Stimulated activated CD8-positive, alpha-beta memory T cell treated with anti-CD3 and anti-CD28 coated beads, Interleukin-2, amount 100 ng/mL, for 48 hours (primary cell): ENCODE data around the gene NDUFB4.
A peak's percentile ranks its signal among the peaks of the same experiment; 100 is the strongest.

Experiments used
- DNase-seq, 2 donors: peaks; one replicate each; pipeline ENCODE4 v3.0.0-alpha.2; 2020; ENCODE audit warnings: low read depth in 2 of 2

The NDUFB4 gene

GRCh38 chr3:120596116-120596852 is at the start of gene NDUFB4:
NDUFB4 (plus strand) TSS chr3:120596336; CDS start chr3:120596360, 24 bp downstream.
- peak; percentile 88 to 89 for DNase-seq

DNA sequence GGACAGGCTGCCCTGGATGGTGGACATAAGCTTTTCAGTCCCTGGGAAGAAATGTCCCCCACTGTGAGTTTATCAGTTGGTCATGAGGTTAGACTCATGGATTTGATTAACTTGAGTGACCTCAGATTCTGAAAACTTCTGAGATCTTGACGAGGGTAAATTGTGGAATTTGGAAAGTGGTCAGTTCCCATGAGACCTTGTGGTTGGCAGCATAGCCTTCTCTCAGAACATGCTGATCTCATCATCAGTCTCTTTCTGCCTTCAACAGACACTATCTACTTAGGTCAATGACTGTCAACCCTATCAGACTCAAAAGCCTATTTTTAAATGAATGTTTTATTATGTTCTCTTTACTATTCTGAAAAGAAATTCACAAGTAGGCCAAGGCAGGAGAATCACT is 45.6 kb upstream of the NDUFB4 start:
- no peak for DNase-seq

- no peak for DNase-seq
Measured at GRCh38 chr3:120552184-120553172, 43.7 kb upstream of the NDUFB4 start.

GRCh38 chr3:120554812-120555606 is 41.1 kb upstream of the NDUFB4 start:
- no peak for DNase-seq

DNA sequence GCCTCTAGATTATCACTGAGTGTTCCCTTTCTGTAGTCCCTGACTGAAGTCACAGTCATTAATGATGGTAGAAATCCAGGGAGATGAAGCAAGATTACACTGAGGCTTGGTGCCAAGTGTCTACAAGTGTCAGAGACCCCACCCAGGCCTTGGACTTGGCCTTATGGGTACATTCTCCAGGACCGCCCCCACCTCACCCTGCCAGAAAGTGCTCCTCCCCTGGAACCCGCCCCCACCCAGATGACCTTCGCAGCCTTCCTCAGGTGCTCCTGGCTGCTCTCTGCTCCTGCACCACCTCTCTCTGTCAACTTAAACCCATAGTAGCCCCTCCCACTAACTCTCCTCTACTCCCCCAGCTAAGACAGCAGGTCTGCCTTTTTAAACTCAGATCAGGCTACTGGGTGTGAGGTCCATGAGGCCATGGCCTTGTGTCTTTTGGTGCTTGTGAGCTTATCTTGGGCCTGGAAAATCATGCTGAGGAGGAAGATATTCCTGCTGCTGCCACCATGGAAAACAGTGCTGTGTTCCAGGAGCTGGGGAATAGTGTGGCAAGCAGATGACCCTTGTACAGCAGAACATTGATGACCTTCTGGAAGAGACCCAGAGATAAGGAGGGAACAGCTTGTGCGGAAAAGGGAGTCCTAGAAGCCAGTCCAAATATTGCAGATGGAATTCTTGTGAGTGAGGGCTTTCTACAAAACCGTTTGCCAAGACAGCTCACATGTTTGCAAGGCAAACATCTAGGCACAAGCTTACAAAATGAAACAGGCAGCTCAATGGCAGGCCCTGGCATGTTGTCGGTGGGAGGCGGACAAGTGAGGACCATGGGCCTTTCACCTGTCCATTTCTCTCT is 40.3 kb upstream of the NDUFB4 start:
- DNase-seq, result no peak

- DNase-seq, result no peak
Measured at GRCh38 chr3:120557115-120557514, 39.0 kb upstream of the NDUFB4 start.

- DNase-seq, result peak; percentile 75 to 77
Measured at GRCh38 chr3:120558771-120559241, 37.3 kb upstream of the NDUFB4 start.

DNA sequence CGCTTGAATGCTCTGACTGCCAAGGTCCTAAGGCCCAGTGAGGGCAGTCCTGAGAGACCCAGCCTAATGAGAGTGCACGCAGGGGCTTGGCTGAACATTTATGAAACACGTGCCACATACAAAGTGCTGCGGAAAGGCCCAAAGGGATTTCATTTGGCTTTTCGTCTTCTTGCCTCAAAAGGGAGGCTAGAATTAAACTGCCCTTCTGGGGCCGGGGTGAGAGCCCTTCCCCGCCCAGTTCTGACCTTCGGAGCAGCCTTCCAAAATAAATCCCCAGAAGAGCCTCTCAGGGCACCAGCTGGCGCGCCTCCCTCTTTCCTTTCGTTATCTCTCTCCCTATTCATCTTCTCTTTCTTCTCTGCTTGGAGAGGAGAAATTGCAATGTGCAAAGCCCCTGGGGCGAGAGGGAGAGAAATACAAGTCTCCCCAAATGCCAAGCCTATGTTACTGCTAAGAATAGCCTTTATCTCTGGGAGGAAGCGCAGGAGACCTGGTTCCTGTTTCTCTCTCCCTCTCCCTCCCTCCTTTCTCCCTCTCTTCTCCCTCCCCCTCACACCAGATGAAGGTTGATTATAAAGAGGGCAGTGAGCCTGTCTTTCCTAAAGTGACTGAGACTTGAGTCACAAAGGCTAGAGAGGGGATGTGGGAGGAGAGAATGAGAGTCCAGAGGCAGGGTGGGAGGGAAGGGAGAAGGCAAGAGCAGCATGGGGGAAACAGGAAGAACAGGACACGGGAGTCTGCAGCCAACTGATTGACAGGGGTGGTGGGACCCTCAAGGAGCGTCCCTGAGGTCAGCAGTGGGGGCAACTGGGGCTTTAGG is 36.7 kb upstream of the NDUFB4 start:
- no peak for DNase-seq

GRCh38 chr3:120560304-120561250 is 35.6 kb upstream of the NDUFB4 start:
- no peak for DNase-seq

GRCh38 chr3:120561251-120562045 is 34.7 kb upstream of the NDUFB4 start:
- peak; percentile 19 to 46 for DNase-seq

DNA sequence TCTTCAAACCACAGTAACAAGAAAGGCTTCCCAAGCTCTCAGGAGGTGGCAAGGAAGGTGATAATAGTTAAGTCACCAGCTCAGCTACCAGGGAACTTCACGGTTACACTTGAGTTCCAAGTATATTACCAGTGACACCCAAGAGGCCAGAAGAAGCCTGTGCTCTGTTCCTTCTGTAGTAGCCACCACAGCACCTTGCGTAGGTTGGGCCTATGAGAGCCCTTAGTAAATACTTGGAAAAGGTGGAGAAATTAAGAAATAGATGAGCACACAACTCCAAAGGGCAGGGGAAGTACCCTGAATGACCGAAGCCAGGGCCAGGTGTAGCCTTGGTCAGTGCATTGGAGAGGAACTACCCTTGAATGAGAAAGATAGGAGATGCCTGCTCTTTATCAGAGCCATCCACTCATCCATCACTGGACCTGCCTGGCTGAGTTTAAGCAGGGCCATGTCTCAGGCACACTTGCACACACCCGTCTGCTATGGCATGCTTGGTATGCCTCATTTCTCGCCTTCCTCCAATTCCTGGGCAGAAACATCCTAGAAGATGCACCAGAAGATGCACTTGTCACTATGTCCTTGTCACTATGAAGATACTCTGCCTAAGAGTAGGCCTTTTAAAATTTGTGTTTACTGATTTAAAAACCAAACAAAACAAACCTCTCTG is 32.6 kb upstream of the NDUFB4 start:
- no peak for DNase-seq

GRCh38 chr3:120566243-120566975 is 29.7 kb upstream of the NDUFB4 start:
- no peak for DNase-seq

DNA sequence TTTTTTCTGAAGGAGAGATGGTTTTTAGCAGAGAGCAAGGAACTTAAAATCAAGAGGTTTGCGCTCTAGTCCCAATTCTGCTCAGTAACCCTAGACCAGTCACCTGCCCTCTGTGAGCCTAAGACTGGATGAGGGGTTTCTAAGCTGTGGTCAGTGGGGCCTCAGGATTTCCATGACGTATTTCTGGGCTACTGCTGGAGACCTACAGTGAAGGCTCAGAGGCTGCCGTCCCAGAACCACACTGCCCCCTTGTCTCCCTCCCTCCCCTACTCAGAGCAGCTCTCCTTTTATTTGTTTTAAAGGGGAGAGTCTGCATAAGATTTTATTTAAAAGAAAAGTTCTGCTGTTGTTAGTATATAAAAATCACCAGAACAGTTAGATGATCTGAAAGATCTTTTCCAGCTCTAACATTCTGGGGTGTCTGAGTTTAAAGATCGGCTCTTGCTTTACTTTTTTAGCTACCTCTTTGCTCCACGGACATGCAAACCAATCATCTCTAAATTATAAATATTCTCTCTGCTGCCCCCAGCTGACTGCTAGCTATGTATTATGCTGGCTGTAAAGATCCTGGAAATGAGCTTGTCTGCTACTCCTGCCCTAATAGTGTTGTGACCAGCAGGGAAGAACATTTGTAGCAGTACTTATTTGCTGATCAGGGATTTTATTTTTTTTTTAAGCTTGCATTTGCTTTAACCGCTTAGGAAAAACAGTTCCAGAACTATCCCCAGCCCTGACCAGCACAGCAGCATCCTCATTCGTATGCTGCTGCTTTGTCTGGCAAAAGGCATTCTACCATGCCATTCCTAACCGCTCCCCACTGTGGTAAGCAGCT is 28.6 kb upstream of the NDUFB4 start:
- no peak for DNase-seq

DNA sequence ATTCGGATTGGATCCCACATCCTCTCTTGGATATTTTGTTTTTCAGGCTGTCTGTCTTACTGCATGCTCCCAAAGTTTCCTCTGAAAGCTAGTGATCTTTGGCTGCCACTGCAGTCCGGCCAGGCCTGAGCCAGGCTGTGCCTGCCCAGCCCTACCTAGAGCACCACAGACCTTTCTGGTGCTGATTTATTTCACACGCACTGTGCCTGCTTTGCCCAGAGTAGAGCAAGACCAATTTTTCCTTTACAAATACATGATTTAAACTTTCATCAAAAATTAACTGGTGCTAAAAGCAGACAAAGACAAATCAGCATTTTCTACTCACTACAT is 28.0 kb upstream of the NDUFB4 start:
- DNase-seq, result no peak

DNA sequence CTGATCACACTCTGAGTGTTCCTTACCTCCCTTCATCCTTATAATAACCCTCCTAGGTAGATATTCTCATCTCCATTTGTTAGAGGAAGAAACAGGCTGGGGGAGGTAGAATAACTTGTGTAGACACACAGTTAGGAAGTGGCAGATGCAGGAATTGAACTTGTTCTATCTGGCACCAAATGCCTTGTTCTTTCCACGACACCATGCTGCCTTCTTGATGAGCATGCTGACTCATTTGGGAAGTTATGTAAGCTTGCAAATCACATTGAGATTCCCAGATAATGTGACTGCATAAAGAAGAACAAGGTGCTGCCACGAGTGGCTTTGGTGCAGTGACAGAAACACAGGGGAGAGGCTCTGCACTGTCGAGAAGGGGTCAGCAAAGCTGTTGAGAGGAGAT is 27.5 kb upstream of the NDUFB4 start:
- no peak for DNase-seq
